GM12878 (cell line): ENCODE data around the gene GALT. TPM values are rescaled to one million over a fixed set of nuclear protein-coding genes. Genes with fewer than 3 reads are reported as not detected.
A peak's percentile ranks its signal among the peaks of the same experiment; 100 is the strongest.

Source experiments
- RFX5 ChIP-seq: IDR thresholded peaks from 2 replicates; pipeline ENCODE4 v1.6.1; 2011; ENCODE audit warnings: low read depth, low read length, improper control_type of control experiment
- polyA plus RNA-seq, 11 experiments: library from polyadenylated mRNA; depleted of rRNA in 4 of 11; unstranded in 6 of 11; stranded (reverse) in 5 of 11; fragments of >200 nt; fragmentation: Nextera tagmentation in 4 of 11; fragmentation: Illumina TruSeq in 1 of 11; extraction: Ambion mirVana in 4 of 11; extraction: Trizol in 1 of 11; gene quantifications; 1 replicate in 1 of 11; 2 replicates in 10 of 11; pipeline versions ENCODE4 v1.2.1 to v1.2.3, GENCODE V29; 2011 to 2016; ENCODE audit warnings: inconsistent platforms in 2 of 11, missing spikeins in 2 of 11, low read depth in 1 of 11
- total RNA-seq, 4 experiments: library from RNA; depleted of rRNA in 3 of 4; stranded (reverse); fragments of >200 nt in 3 of 4; fragmentation: Illumina TruSeq in 1 of 4; extraction: Trizol in 1 of 4; gene quantifications; 2 replicates each; pipeline versions ENCODE4 v1.2.1 to v1.2.3, GENCODE V29; 2013 to 2021
- TF ChIP-seq, protein P1 (sequence below): fragments of 450-650 bp; IDR thresholded peaks from 2 replicates; pipeline ENCODE4 v1.6.1; 2016; ENCODE audit warnings: mild to moderate bottlenecking, moderate library complexity, borderline replicate concordance
- TF ChIP-seq, protein P2 (sequence below): IDR thresholded peaks from 2 replicates; pipeline ENCODE4 v1.6.1; 2012; ENCODE audit warnings: low read depth, low read length, improper control_type of control experiment

The GALT gene
- total and polyA plus RNA-seq, 10 of the 15 experiments (the other 5 are each of a cell fraction or from before 2014, with no cell fraction given): 9.3 to 34.1 (median 26.9) TPM

DNA sequence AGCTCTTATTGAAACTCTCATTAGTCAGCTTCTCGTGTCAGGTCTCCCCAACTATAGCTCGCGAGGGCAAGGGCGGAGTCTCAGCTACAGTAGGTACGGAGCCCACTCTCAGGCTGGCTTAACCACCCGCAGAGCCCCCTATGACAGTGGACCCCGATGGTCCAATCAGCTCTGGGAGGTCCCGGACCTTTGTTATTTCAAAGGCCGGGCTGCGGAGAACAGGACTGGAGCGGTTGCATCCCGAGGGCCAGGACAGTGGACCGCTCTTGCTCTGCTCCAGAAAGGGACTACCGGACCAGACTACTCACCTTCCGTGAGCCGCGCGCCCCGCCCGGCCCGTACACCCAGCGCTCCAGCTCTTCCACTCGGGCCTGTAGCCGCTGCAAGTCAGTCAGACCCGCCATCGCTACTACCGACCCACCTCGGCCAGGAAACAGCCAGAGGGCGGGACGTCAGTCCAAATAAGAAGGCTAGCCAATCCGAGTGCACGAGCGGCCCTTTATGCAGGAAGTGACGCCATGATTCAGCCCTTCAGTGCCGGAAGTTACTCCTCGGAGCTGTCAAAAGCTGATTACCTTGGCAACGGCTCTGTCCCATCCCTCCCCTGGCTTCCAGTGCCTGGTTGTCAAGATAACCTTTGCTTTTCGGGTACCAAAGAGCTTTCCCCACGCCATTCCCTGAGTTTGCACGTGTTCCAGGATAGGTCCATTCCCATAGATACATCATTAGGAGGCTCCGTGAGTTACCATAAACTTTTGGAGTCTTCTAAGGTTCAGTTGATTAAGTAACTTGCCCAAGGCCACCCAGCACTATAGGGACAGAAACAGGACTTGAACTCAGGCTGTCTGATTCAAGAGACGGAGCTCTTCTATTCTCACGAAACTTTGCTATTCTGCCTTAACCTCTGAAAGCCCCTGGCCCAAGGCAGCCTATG is 26.1 kb upstream of the GALT start, which contains the start of gene DCTN3 (continued):
- TF ChIP-seq, protein P1, sequence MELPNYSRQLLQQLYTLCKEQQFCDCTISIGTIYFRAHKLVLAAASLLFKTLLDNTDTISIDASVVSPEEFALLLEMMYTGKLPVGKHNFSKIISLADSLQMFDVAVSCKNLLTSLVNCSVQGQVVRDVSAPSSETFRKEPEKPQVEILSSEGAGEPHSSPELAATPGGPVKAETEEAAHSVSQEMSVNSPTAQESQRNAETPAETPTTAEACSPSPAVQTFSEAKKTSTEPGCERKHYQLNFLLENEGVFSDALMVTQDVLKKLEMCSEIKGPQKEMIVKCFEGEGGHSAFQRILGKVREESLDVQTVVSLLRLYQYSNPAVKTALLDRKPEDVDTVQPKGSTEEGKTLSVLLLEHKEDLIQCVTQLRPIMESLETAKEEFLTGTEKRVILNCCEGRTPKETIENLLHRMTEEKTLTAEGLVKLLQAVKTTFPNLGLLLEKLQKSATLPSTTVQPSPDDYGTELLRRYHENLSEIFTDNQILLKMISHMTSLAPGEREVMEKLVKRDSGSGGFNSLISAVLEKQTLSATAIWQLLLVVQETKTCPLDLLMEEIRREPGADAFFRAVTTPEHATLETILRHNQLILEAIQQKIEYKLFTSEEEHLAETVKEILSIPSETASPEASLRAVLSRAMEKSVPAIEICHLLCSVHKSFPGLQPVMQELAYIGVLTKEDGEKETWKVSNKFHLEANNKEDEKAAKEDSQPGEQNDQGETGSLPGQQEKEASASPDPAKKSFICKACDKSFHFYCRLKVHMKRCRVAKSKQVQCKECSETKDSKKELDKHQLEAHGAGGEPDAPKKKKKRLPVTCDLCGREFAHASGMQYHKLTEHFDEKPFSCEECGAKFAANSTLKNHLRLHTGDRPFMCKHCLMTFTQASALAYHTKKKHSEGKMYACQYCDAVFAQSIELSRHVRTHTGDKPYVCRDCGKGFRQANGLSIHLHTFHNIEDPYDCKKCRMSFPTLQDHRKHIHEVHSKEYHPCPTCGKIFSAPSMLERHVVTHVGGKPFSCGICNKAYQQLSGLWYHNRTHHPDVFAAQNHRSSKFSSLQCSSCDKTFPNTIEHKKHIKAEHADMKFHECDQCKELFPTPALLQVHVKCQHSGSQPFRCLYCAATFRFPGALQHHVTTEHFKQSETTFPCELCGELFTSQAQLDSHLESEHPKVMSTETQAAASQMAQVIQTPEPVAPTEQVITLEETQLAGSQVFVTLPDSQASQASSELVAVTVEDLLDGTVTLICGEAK: peak; percentile 95
- TF ChIP-seq, protein P2, sequence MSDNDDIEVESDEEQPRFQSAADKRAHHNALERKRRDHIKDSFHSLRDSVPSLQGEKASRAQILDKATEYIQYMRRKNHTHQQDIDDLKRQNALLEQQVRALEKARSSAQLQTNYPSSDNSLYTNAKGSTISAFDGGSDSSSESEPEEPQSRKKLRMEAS: no peak
- TF ChIP-seq RFX5: peak; percentile 60; the same call in 1 of the 2 replicates
